ENCODE data around the gene AP2A2.

- no peak for TF ChIP-seq CTCF (IDR thresholded peaks at IDR 0.05)
- TF ChIP-seq POLR2AphosphoS5 (IDR thresholded peaks at IDR 0.05): no peak
Observed at GRCh38 chr11:952406-953385, 27.0 kb downstream of the AP2A2 start.
